HCT116 (cell line): ENCODE results near the gene SPAM1.

Experiments
- ATF3 ChIP-seq: IDR thresholded peaks from 2 replicates; pipeline ENCODE4 v1.6.1; 2012
- CEBPB ChIP-seq: IDR thresholded peaks from 2 replicates; pipeline ENCODE4 v1.6.1; 2012; ENCODE audit warnings: low read depth
- CTCF ChIP-seq, 3 experiments: fragments of 200-600 bp in 1 of 3; sonication (generic) in 1 of 3; IDR thresholded peaks in 2 of 3; conservative IDR thresholded peaks in 1 of 3; 2 replicates each; pipeline ENCODE4 v1.5.1; 2012 to 2017; ENCODE audit warnings: low read depth in 2 of 3, low read length in 2 of 3, antibody characterized with exemption in 1 of 3, borderline replicate concordance in 1 of 3, control low read depth in 1 of 3, mild to moderate bottlenecking in 1 of 3, mixed read lengths in 1 of 3, mixed run types in 1 of 3, moderate library complexity in 1 of 3; ENCODE audit not compliant: insufficient read depth in 1 of 3
- EZH2 ChIP-seq: fragments of 200-600 bp; sonication (generic); IDR thresholded peaks from 2 replicates; pipeline ENCODE4 v1.6.1; 2017; ENCODE audit warnings: antibody characterized with exemption, mixed run types
- JUND ChIP-seq: IDR thresholded peaks from 2 replicates; pipeline ENCODE4 v1.6.1; 2012
- MAX ChIP-seq: IDR thresholded peaks from 2 replicates; pipeline ENCODE4 v1.6.1; 2012
- POLR2A ChIP-seq: IDR thresholded peaks from 2 replicates; pipeline ENCODE4 v1.7.0; 2011; ENCODE audit warnings: borderline replicate concordance; ENCODE audit not compliant: insufficient read depth, insufficient read length; ENCODE audit errors: extremely low read depth

- TF ChIP-seq EZH2 (no peak), MAX (no peak), CTCF (IDR thresholded peaks at IDR 0.05 in 2 of 3, conservative IDR thresholded peaks at IDR 0.05 in 1 of 3; ENCODE audit: borderline replicate concordance in 1 of 3, insufficient read depth in 1 of 3, low read depth in 2 of 3, low read length in 2 of 3) (0 out of 6 replicates have a peak, but pooled peaks of 2 of the 3 experiments have one; percentile 8 to 15), POLR2A (no peak), ATF3 (no peak), CEBPB (no peak), JUND (no peak)
Observed at GRCh38 chr7:123966936-123967335, 41.9 kb downstream of the SPAM1 start.
